Measurements from ENCODE around the gene ERN2. TPM values are rescaled to one million over a fixed set of nuclear protein-coding genes. Genes with fewer than 3 reads are reported as not detected.

The ERN2 gene
- total and polyA plus RNA-seq, 12 donors, result 0.20 to 2.7 (median 1.3) TPM; not detected in 1

DNA sequence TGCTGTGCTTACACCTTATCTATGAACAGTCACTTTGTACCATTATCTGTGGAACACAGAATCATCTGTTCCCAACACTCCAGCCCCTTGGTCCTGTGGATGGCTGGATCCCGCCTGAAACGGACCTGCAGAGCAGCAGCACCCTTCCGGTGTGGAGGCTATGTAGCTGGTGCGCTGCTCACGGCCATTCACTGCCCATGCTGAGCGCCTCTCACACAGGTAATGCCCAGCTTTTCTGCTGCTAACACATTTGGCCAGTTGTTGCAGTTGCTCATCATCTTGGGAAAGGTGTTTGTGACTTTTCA is 45.7 kb downstream of the ERN2 start:
- DNase-seq, result no peak
- intact Hi-C loops (cut with DNase I), result no loop called here
- peaks cover 0 to 76% of the 10 kb centered on the region in 2 donors for H3K36me3 ChIP-seq (replicated peaks in 1 of 2)
- H3K9me3 ChIP-seq (replicated peaks in 1 of 3), result no peaks in the 10 kb centered on the region
- H3K4me1 ChIP-seq (replicated peaks in 1 of 2), result no peaks in the 10 kb centered on the region
- H3K27ac ChIP-seq, result no peak overlapping the region
- WGBS, 4 donors, result 97 to 98% (median 98%) methylated on average over 6 of the region's 6 CpGs
- TF ChIP-seq POLR2A (IDR thresholded peaks at IDR 0.05) (no peak), CTCF (IDR thresholded peaks at IDR 0.05) (no peak)
- no peaks in the 10 kb centered on the region for H3K27me3 ChIP-seq
- H3K4me3 ChIP-seq, result no peak overlapping the region

DNA sequence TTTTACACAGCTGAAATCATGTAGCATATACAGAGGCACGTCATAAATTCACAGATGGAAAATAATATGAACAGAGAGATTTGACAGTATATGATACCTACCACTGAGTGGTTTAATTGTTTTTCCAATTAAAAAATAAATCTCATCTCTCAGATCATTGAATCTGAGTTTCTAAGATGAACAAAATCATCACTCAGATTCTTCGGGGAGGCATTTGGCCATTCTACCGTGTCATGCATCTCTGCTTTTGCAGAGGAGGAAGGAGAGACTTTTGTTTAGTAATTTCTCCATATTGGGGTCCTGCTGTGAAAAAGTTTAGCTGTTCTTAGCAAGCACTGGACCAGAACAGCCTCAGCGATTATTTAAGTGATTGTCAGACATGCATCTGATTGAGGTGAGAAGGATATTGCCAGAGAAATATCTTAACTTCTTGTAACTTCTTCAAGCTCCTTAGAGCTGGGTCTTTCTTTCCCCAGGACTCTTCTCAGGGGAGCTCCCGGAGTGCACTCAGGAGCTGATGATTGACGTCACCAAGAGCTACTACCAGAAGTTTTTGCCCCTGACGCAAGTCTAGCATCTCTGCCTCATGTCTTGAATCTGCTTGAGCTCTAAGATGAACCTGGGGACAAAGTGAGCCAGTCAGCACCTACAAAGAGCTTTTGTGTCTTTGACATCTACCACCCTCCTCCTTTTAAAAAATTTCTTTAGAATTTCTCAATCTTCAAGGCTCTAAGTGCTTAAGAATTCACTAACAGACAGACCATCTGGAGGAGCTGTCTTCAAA is 46.3 kb downstream of the ERN2 start:
- H3K27me3 ChIP-seq, result no peaks in the 10 kb centered on the region
- DNase-seq, result no peak
- intact Hi-C loops (cut with DNase I), result no loop called here
- peaks cover 0 to 81% of the 10 kb centered on the region in 2 donors for H3K36me3 ChIP-seq (replicated peaks in 1 of 2)
- no peaks in the 10 kb centered on the region for H3K4me1 ChIP-seq (replicated peaks in 1 of 2)
- TF ChIP-seq POLR2A (IDR thresholded peaks at IDR 0.05) (no peak), CTCF (IDR thresholded peaks at IDR 0.05) (no peak)
- WGBS, 4 donors, result 93 to 96% (median 94%) methylated on average over 7 of the region's 7 CpGs
- H3K4me3 ChIP-seq, result no peak overlapping the region
- no peaks in the 10 kb centered on the region for H3K9me3 ChIP-seq (replicated peaks in 1 of 3)
- no peak overlapping the region for H3K27ac ChIP-seq

- Histone ChIP-seq H3K27me3 (no peaks in the 10 kb centered on the region), H3K36me3 (replicated peaks in 1 of 2) (peaks cover 0 to 92% of the 10 kb centered on the region in 2 donors), H3K4me1 (replicated peaks in 1 of 2) (no peaks in the 10 kb centered on the region), H3K27ac (no peak overlapping the region), H3K9me3 (replicated peaks in 1 of 3) (no peaks in the 10 kb centered on the region), H3K4me3 (no peak overlapping the region)
- WGBS, 4 donors, result 92 to 99% (median 96%) methylated on average over 2 of the region's 2 CpGs
- intact Hi-C loops (cut with DNase I), result no loop called here
- no peak for DNase-seq
- no peak for TF ChIP-seq CTCF (IDR thresholded peaks at IDR 0.05)
- TF ChIP-seq POLR2A (IDR thresholded peaks at IDR 0.05), result no peak
These were observed 49.1 kb downstream of the ERN2 start for GRCh38 chr16:23663918-23664317.

- Histone ChIP-seq H3K4me3 (no peak overlapping the region), H3K4me1 (replicated peaks in 1 of 2) (peaks cover 0 to 10% of the 10 kb centered on the region in 2 donors), H3K36me3 (replicated peaks in 1 of 2) (peaks cover 0 to 8% of the 10 kb centered on the region in 2 donors), H3K27me3 (no peaks in the 10 kb centered on the region), H3K9me3 (replicated peaks in 1 of 3) (no peaks in the 10 kb centered on the region), H3K27ac (no peak overlapping the region)
- TF ChIP-seq CTCF (IDR thresholded peaks at IDR 0.05), result no peak
- no peak for TF ChIP-seq POLR2A (IDR thresholded peaks at IDR 0.05)
- 97 to 98% (median 97%) methylated on average over 4 of the region's 4 CpGs for WGBS, 4 donors
- DNase-seq, result no peak
- intact Hi-C loops (cut with DNase I), result no loop called here
These were observed 61.0 kb downstream of the ERN2 start for GRCh38 chr16:23651943-23652468.

Data from adrenal gland (tissue), 12 donors.